PC-3 (cell line): ENCODE measurements around the gene IER3. TPM values are rescaled to one million over a fixed set of nuclear protein-coding genes. Genes with fewer than 3 reads are reported as not detected.

ENCODE experiments used
- ATAC-seq: fragments of 200-7000 bp; cut with Tn5 transposase; 2 replicates; pipeline ENCODE4 v1.9.1; 2020; ENCODE audit warnings: mild to moderate bottlenecking, moderate library complexity
- BruUV-seq: library from RNA; stranded (reverse); fragments of 400-500 nt; replicated peaks from 2 replicates; lab custom pipeline; 2021; lab: Mats Ljungman, UMichigan
- CTCF ChIA-PET: fragments of 300-600 bp; sonication (Branson Sonifier 250); formaldehyde crosslinking; loops from one replicate; lab custom pipeline; 2022; ENCODE audit warnings: antibody characterized with exemption; lab: Charles Lee
- POLR2A ChIA-PET: fragments of 300-600 bp; sonication (Branson Sonifier 250); formaldehyde crosslinking; loops from one replicate; lab custom pipeline; 2022; ENCODE audit warnings: antibody characterized with exemption; ENCODE audit not compliant: unreplicated experiment; lab: Charles Lee
- DNase-seq: peaks from one replicate; pipeline ENCODE4 v3.0.0-alpha.2; 2015
- H2AFZ ChIP-seq: fragments of 300-600 bp; sonication (generic); 2 replicates; pipeline ENCODE4 v1.6.0; 2016; ENCODE audit warnings: antibody characterized with exemption, low read length
- H3F3A ChIP-seq: fragments of 300-600 bp; sonication (generic); one replicate; pipeline ENCODE4 v1.6.0; 2017; ENCODE audit warnings: antibody characterized with exemption, low read length, control low read depth, mild to moderate bottlenecking; ENCODE audit not compliant: unreplicated experiment
- H3K27ac ChIP-seq: fragments of 300-600 bp; sonication (generic); 2 replicates; pipeline ENCODE4 v1.5.1; 2016; ENCODE audit warnings: mild to moderate bottlenecking, low read length
- H3K27me3 ChIP-seq: fragments of 300-600 bp; sonication (generic); 2 replicates; pipeline ENCODE4 v1.6.1; 2016; ENCODE audit warnings: low read length, mixed read lengths
- H3K36me3 ChIP-seq: fragments of 300-600 bp; sonication (generic); 2 replicates; pipeline ENCODE4 v1.6.1; 2016; ENCODE audit warnings: low read depth, mixed run types, low read length, mixed read lengths
- H3K4me1 ChIP-seq: fragments of 300-600 bp; sonication (generic); 2 replicates; pipeline ENCODE4 v1.5.1; 2016; ENCODE audit warnings: low read length; ENCODE audit not compliant: insufficient read depth
- H3K4me2 ChIP-seq: fragments of 300-600 bp; sonication (generic); 2 replicates; pipeline ENCODE4 v1.6.0; 2016; ENCODE audit warnings: low read length
- H3K4me3 ChIP-seq: fragments of 300-600 bp; sonication (generic); 2 replicates; pipeline ENCODE4 v1.5.1; 2016; ENCODE audit warnings: mild to moderate bottlenecking, low read length, mixed read lengths
- H3K79me2 ChIP-seq: fragments of 300-600 bp; sonication (generic); 2 replicates; pipeline ENCODE4 v1.6.1; 2017; ENCODE audit warnings: low read length, mixed read lengths
- H3K9ac ChIP-seq: fragments of 300-600 bp; sonication (generic); 2 replicates; pipeline ENCODE4 v1.6.0; 2016; ENCODE audit warnings: mild to moderate bottlenecking, low read length
- H3K9me2 ChIP-seq: fragments of 300-600 bp; sonication (generic); replicated peaks from 2 replicates; pipeline ENCODE4 v1.6.1; 2016; ENCODE audit warnings: mixed run types, low read length, mixed read lengths
- H3K9me3 ChIP-seq: fragments of 300-600 bp; sonication (generic); 2 replicates; pipeline ENCODE4 v1.6.1; 2016; ENCODE audit warnings: low read length, mixed read lengths
- H4K20me1 ChIP-seq: fragments of 300-600 bp; sonication (generic); 2 replicates; pipeline ENCODE4 v1.6.1; 2016; ENCODE audit warnings: low read length, mixed read lengths
- EZH2 ChIP-seq: fragments of 300-600 bp; sonication (generic); IDR thresholded peaks from one replicate; pipeline ENCODE4 v1.6.1; 2017; ENCODE audit warnings: antibody characterized with exemption, mild to moderate bottlenecking, low read length; ENCODE audit not compliant: unreplicated experiment
- EZH2phosphoT487 ChIP-seq: fragments of 300-600 bp; sonication (generic); IDR thresholded peaks from 2 replicates; pipeline ENCODE4 v1.6.1; 2018; ENCODE audit warnings: mild to moderate bottlenecking, antibody characterized with exemption, low read length, borderline replicate concordance
- intact Hi-C: fragments of 100-400 bp; cut with micrococcal nuclease; formaldehyde crosslinking; loops from 2 replicates; pipeline ENCODE4 v1.9.0; 2023
- total RNA-seq: library from RNA; depleted of rRNA; stranded (reverse); fragments of >200 nt; gene quantifications from 2 replicates; pipeline ENCODE4 v1.2.3, GENCODE V29; 2014
- TF ChIP-seq, protein P1 (sequence below): fragments of 300-600 bp; sonication (generic); conservative IDR thresholded peaks from 2 replicates; pipeline ENCODE4 v1.5.1; 2017; ENCODE audit warnings: antibody characterized with exemption, low read depth, mild to moderate bottlenecking, low read length

Gene IER3
- total RNA-seq, 1 experiment from 2014 or later, result 1,173 TPM

DNA sequence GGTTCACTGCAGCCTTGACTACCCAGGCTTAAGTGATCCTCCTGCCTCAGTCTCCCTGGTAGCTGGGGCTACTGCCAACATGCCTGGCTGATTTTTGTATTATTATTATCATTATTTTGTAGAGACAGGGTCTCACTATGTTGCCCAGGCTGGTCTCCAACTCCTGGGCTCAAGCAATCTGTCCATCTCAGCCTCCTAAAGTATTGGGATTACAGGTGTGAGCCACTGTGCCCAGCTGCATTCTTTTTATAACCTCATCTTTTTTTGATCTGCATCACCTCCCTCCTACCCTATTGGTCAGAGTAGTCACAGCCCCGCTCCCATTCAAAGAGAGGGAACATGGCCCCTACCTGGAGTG, 23.6 kb upstream of the IER3 start:
- no peak for TF ChIP-seq EZH2phosphoT487
- TF ChIP-seq, protein P1, sequence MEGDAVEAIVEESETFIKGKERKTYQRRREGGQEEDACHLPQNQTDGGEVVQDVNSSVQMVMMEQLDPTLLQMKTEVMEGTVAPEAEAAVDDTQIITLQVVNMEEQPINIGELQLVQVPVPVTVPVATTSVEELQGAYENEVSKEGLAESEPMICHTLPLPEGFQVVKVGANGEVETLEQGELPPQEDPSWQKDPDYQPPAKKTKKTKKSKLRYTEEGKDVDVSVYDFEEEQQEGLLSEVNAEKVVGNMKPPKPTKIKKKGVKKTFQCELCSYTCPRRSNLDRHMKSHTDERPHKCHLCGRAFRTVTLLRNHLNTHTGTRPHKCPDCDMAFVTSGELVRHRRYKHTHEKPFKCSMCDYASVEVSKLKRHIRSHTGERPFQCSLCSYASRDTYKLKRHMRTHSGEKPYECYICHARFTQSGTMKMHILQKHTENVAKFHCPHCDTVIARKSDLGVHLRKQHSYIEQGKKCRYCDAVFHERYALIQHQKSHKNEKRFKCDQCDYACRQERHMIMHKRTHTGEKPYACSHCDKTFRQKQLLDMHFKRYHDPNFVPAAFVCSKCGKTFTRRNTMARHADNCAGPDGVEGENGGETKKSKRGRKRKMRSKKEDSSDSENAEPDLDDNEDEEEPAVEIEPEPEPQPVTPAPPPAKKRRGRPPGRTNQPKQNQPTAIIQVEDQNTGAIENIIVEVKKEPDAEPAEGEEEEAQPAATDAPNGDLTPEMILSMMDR, result no peak
- TF ChIP-seq EZH2, result no peak

DNA sequence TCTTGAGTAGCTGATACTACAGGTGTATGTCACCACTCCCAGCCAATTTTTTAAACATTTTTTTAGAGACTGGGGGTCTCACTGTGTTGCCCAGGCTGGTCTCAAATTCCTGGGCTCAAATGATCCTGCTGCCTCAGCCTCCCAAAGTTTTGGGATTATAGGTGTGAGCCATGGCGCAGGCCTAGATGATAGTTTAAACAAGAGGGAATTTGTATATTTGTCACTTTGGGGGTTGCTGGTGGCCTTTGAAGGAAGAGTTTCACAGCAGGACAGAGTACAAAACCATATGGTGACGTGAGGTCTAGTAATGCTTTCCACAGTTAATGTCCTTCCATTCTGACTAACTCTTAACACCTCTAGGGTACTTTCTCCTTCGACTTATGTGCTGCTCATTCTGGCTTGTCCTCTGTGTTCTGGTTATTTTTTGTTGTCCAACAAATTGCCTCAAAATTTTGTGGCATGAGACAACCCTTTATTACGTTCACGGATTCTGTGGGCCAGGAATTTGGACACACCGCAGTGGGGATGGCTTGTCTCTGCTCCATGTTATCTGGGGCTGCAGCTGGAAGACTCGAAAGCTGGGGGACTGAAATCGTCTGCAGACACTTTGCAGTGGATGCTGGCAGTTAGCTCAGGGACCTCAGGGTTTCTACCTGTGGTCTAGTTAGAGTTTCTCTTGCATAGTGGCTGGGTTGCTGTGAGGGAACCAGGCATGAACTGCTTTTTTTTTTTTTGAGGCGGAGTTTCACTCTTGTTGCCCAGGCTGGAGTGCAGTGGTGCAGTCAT, 23.0 kb upstream of the IER3 start:
- intact Hi-C loops, result no loop called here
- ATAC-seq, result no peak
- H3K27me3 ChIP-seq, result no peaks in the 10 kb centered on the region
- POLR2A ChIA-PET, result interaction anchor here (0.5 to 1.2 kb wide), 2 partner anchors 12 to 15 kb away, joined by 3 to 4 read pairs; no protein-coding TSS in a partner anchor
- H3F3A ChIP-seq, result peaks cover 14% of the 10 kb centered on the region
- H3K4me2 ChIP-seq, result no peak overlapping the region
- H3K36me3 ChIP-seq, result no peaks in the 10 kb centered on the region
- H3K9ac ChIP-seq, result no peak overlapping the region
- BruUV-seq, result no TSS peak
- H4K20me1 ChIP-seq, result no peaks in the 10 kb centered on the region
- H2AFZ ChIP-seq, result no peak overlapping the region
- no peak overlapping the region for H3K4me3 ChIP-seq
- no peak for DNase-seq
- CTCF ChIA-PET, result no interaction called here
- H3K9me2 ChIP-seq, result no peaks in the 10 kb centered on the region
- no peak for TF ChIP-seq EZH2phosphoT487
- TF ChIP-seq EZH2, result no peak
- TF ChIP-seq, protein P1, result no peak
- peak overlapping the region; percentile 98 for H3K27ac ChIP-seq
- no peaks in the 10 kb centered on the region for H3K9me3 ChIP-seq
- no peaks in the 10 kb centered on the region for H3K79me2 ChIP-seq
- peaks cover 36% of the 10 kb centered on the region for H3K4me1 ChIP-seq

More for the DNA sequence above, 23.6 kb upstream of the IER3 start:
- no TSS peak for BruUV-seq
- CTCF ChIA-PET, result no interaction called here
- no peak overlapping the region for H3K4me3 ChIP-seq
- H3K9ac ChIP-seq, result peak overlapping the region; percentile 90
- H3F3A ChIP-seq, result peaks cover 14% of the 10 kb centered on the region
- no peak for DNase-seq
- peak overlapping the region; percentile 98 for H3K27ac ChIP-seq
- H3K4me2 ChIP-seq, result no peak overlapping the region
- H3K9me3 ChIP-seq, result no peaks in the 10 kb centered on the region
- no peaks in the 10 kb centered on the region for H3K27me3 ChIP-seq
- peaks cover 36% of the 10 kb centered on the region for H3K4me1 ChIP-seq
- no peak overlapping the region for H2AFZ ChIP-seq
- no peak for ATAC-seq
- no peaks in the 10 kb centered on the region for H3K79me2 ChIP-seq
- POLR2A ChIA-PET, result interaction anchor here (2.7 kb wide), 1 partner anchor 14 kb away, joined by 12 read pairs; no protein-coding TSS in a partner anchor
- H3K9me2 ChIP-seq, result no peaks in the 10 kb centered on the region
- H3K36me3 ChIP-seq, result no peaks in the 10 kb centered on the region
- H4K20me1 ChIP-seq, result no peaks in the 10 kb centered on the region
- intact Hi-C loops, result loop anchor here (2.0 kb wide), 1 partner anchor 19 kb away; no protein-coding TSS in a partner anchor
